ENCODE results near the gene VAMP4. TPM values are rescaled to one million over a fixed set of nuclear protein-coding genes. Genes with fewer than 3 reads are reported as not detected.

Gene VAMP4
- total and polyA plus RNA-seq, 2 donors from 2014 or later = 7.5 to 15.3 TPM

DNA sequence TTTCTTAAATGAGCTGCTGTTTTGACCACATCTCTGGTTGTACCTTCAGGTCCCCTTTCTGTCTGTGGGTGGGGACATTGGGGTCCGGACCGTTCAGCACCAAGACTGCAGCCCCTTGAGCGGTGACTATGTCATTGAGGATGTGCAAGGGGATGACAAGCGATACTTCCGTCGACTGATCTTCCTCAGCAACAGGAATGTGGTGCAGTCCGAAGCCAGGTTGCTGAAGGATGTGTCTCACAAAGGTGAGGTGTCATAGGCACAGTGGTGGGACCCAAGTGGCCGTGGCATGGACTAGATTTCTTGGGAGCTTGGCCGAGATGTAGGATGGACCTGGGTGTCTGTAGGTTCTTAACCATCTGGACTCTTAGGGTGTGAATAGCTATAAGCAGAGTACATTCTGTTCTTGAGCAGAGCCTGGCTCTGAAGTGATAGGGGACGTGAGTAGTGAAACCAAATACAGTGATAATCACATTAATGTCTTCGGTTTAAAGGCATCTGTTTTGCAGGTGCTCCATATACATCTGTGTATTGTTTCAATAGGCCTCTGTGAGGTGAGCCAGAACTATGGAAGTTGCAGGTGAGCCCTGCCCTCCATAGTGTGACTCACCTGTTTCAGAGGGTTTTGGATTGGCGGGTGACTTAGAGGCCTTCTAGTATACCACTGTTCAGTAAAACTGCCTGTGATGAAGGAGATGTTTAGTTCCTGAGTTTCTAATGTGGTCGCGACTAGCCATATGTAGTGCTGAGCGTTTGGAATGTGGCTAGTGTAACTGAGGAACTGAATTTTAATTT is 46.0 kb upstream of the VAMP4 start:
- H3K27ac ChIP-seq (ENCODE audit: low read depth in 2 of 2, low read length in 2 of 2) = no peak overlapping the region
- intact Hi-C loops (cut with DNase I) = no loop called here
- peaks cover 0 to 10% (median under 1%) of the 10 kb centered on the region in 3 donors for H3K4me1 ChIP-seq (ENCODE audit: control insufficient read depth in 2 of 3, insufficient read depth in 2 of 3, low read depth in 1 of 3, low read length in 3 of 3)
- H3K9ac ChIP-seq (ENCODE audit: low read length in 3 of 3) = no peak overlapping the region
- H3K27me3 ChIP-seq (ENCODE audit: control insufficient read depth, insufficient read depth, low read length) = no peaks in the 10 kb centered on the region
- H3K36me3 ChIP-seq (ENCODE audit: control insufficient read depth in 2 of 3, insufficient read depth in 3 of 3, low read length in 3 of 3) = peaks cover 3 to 65% (median 49%) of the 10 kb centered on the region in 3 donors
- no peaks in the 10 kb centered on the region for H3K9me3 ChIP-seq (ENCODE audit: control insufficient read depth in 2 of 3, insufficient read depth in 1 of 3, low read length in 3 of 3)
- DNase-seq (no peak), FAIRE-seq (no peak)
- TF ChIP-seq, protein P1, sequence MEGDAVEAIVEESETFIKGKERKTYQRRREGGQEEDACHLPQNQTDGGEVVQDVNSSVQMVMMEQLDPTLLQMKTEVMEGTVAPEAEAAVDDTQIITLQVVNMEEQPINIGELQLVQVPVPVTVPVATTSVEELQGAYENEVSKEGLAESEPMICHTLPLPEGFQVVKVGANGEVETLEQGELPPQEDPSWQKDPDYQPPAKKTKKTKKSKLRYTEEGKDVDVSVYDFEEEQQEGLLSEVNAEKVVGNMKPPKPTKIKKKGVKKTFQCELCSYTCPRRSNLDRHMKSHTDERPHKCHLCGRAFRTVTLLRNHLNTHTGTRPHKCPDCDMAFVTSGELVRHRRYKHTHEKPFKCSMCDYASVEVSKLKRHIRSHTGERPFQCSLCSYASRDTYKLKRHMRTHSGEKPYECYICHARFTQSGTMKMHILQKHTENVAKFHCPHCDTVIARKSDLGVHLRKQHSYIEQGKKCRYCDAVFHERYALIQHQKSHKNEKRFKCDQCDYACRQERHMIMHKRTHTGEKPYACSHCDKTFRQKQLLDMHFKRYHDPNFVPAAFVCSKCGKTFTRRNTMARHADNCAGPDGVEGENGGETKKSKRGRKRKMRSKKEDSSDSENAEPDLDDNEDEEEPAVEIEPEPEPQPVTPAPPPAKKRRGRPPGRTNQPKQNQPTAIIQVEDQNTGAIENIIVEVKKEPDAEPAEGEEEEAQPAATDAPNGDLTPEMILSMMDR (IDR thresholded peaks at IDR 0.05; ENCODE audit: borderline replicate concordance, extremely low read depth, insufficient read depth) = no peak
- no peak overlapping the region for H3K4me3 ChIP-seq (ENCODE audit: low read length in 3 of 3)

DNA sequence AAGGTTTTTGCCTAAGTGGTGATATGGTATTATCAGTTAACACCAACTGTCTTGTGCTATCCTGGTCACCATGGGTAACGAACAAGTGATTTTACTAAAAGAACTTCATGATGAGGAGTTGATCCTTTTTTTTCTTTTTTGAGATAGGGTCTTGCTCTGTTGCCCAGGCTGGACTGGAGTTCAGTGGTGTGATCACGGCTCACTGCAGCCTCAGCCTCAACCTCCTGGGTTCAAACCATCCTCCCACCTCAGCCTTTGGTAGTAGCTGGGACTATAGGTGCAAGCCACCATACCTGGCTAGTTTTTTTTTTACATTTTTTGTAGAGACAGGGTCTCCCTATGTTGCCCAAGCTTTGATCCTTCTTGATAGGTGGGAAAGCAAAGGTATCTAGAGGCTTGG is 44.7 kb upstream of the VAMP4 start:
- TF ChIP-seq, protein P1 (IDR thresholded peaks at IDR 0.05; ENCODE audit: borderline replicate concordance, extremely low read depth, insufficient read depth) = no peak
- Histone ChIP-seq H3K4me1 (ENCODE audit: control insufficient read depth in 2 of 3, insufficient read depth in 2 of 3, low read depth in 1 of 3, low read length in 3 of 3) (peaks cover 4 to 15% (median 5%) of the 10 kb centered on the region in 3 donors), H3K27me3 (ENCODE audit: control insufficient read depth, insufficient read depth, low read length) (no peaks in the 10 kb centered on the region), H3K4me3 (ENCODE audit: low read length in 3 of 3) (no peak overlapping the region), H3K9me3 (ENCODE audit: control insufficient read depth in 2 of 3, insufficient read depth in 1 of 3, low read length in 3 of 3) (no peaks in the 10 kb centered on the region), H3K36me3 (ENCODE audit: control insufficient read depth in 2 of 3, insufficient read depth in 3 of 3, low read length in 3 of 3) (peaks cover 3 to 58% (median 38%) of the 10 kb centered on the region in 3 donors), H3K9ac (ENCODE audit: low read length in 3 of 3) (no peak overlapping the region), H3K27ac (ENCODE audit: low read depth in 2 of 2, low read length in 2 of 2) (no peak overlapping the region)
- FAIRE-seq (no peak), DNase-seq (no peak)
- intact Hi-C loops (cut with DNase I) = no loop called here

- FAIRE-seq (no peak), DNase-seq (no peak)
- TF ChIP-seq, protein P1 (IDR thresholded peaks at IDR 0.05; ENCODE audit: borderline replicate concordance, extremely low read depth, insufficient read depth) = no peak
- no peak overlapping the region for H3K4me3 ChIP-seq (ENCODE audit: low read length in 3 of 3)
- intact Hi-C loops (cut with DNase I) = no loop called here
- no peak overlapping the region for H3K27ac ChIP-seq (ENCODE audit: low read depth in 2 of 2, low read length in 2 of 2)
- no peaks in the 10 kb centered on the region for H3K9me3 ChIP-seq (ENCODE audit: control insufficient read depth in 2 of 3, insufficient read depth in 1 of 3, low read length in 3 of 3)
- peaks cover 3 to 53% (median 38%) of the 10 kb centered on the region in 3 donors for H3K36me3 ChIP-seq (ENCODE audit: control insufficient read depth in 2 of 3, insufficient read depth in 3 of 3, low read length in 3 of 3)
- H3K27me3 ChIP-seq (ENCODE audit: control insufficient read depth, insufficient read depth, low read length) = no peaks in the 10 kb centered on the region
- no peak overlapping the region for H3K9ac ChIP-seq (ENCODE audit: low read length in 3 of 3)
- peaks cover 4 to 15% (median 5%) of the 10 kb centered on the region in 3 donors for H3K4me1 ChIP-seq (ENCODE audit: control insufficient read depth in 2 of 3, insufficient read depth in 2 of 3, low read depth in 1 of 3, low read length in 3 of 3)
Measured at GRCh38 chr1:171785766-171786165, 43.9 kb upstream of the VAMP4 start.
